ENCODE measurements around the gene POLR3A.

- TF ChIP-seq GATA2 (IDR thresholded peaks at IDR 0.05; ENCODE audit: low read depth, low read length) (no peak), GATA3 (IDR thresholded peaks at IDR 0.05; ENCODE audit: low read depth, low read length) (no peak)
Observed at GRCh38 chr10:78009662-78010061, 19.7 kb downstream of the POLR3A start.
